NCI-H1417 (cell line): Measurements from ENCODE around the gene ZNF441.
"Not testable (repeated sequence)": the region's sequence is repeated elsewhere in the genome, so short reads cannot be mapped to it uniquely, and the experiment has no call there.

Experiments
- DNase-seq, 3 experiments: peaks; one replicate each; lab custom pipeline; 2025; lab: John Stamatoyannopoulos, UW

Gene ZNF441

GRCh38 chr19:11766597-11767591 is at the start of gene ZNF441:
TSS of gene ZNF441 (plus strand) at chr19:11767000. CDS start at chr19:11767194, 194 bp downstream.
- peak; percentile 87 to 98 (median 96) for DNase-seq

- no peak for DNase-seq
Measured at GRCh38 chr19:11721681-11722080, 45.1 kb upstream of the ZNF441 start.

- DNase-seq, result no peak
Measured at GRCh38 chr19:11722414-11722813, 44.4 kb upstream of the ZNF441 start.

- DNase-seq, result no peak
Measured at GRCh38 chr19:11729586-11729985, 37.2 kb upstream of the ZNF441 start.

GRCh38 chr19:11735375-11735774 is 31.4 kb upstream of the ZNF441 start:
- no peak for DNase-seq

- no peak for DNase-seq
Measured at GRCh38 chr19:11736696-11737095, 30.1 kb upstream of the ZNF441 start.

- DNase-seq, result peak; percentile 2 to 77 (median 75)
Measured at GRCh38 chr19:11737964-11738745, 28.6 kb upstream of the ZNF441 start.

GRCh38 chr19:11738746-11739620 is 27.8 kb upstream of the ZNF441 start, which contains the start of gene ZNF823:
TSS of gene ZNF823 (minus strand) at chr19:11738946. CDS start at chr19:11738819, 127 bp downstream.
- peak; percentile 95 to 100 (median 99) for DNase-seq

- DNase-seq, result no peak
Measured at GRCh38 chr19:11745869-11746268, 20.9 kb upstream of the ZNF441 start.

- DNase-seq, result no peak
Measured at GRCh38 chr19:11747277-11747676, 19.5 kb upstream of the ZNF441 start.

GRCh38 chr19:11749751-11750150 is 17.0 kb upstream of the ZNF441 start:
- no peak for DNase-seq

- no peak for DNase-seq
Measured at GRCh38 chr19:11752244-11752736, 14.5 kb upstream of the ZNF441 start.

GRCh38 chr19:11754663-11755062 is 12.1 kb upstream of the ZNF441 start:
- no peak for DNase-seq

GRCh38 chr19:11756965-11757364 is 9.8 kb upstream of the ZNF441 start:
- no peak for DNase-seq

- DNase-seq, result no peak
Measured at GRCh38 chr19:11759805-11760204, 7.0 kb upstream of the ZNF441 start.

- no peak for DNase-seq
Measured at GRCh38 chr19:11763117-11763516, 3.7 kb upstream of the ZNF441 start.

GRCh38 chr19:11763611-11764010 is 3.2 kb upstream of the ZNF441 start:
- no peak for DNase-seq

- peak in 2 of 3 experiments; percentile 54 to 55 for DNase-seq
Measured at GRCh38 chr19:11767633-11768133, 883 bp downstream of the ZNF441 start.

GRCh38 chr19:11769995-11770394 is 3.2 kb downstream of the ZNF441 start:
- no peak for DNase-seq

- DNase-seq, result not testable (repeated sequence)
Measured at GRCh38 chr19:11771520-11771919, 4.7 kb downstream of the ZNF441 start.

- DNase-seq, result not testable (repeated sequence)
Measured at GRCh38 chr19:11776669-11777068, 9.9 kb downstream of the ZNF441 start.
